SK-N-SH treated with all-trans-retinoic acid at 6 μM for 48 hours (cell line): Measurements from ENCODE around the gene KRT1.

Experiments used
- ARNTL ChIP-seq: fragments of 450-650 bp; formaldehyde crosslinking; IDR thresholded peaks from 2 replicates; pipeline ENCODE4 v1.5.0; 2020; ENCODE audit warnings: low read depth, mild to moderate bottlenecking, moderate library complexity, borderline replicate concordance
- BACH2 ChIP-seq: fragments of 250-450 bp; sonication (Bioruptor Pico); IDR thresholded peaks from 2 replicates; pipeline ENCODE4 v1.9.0; 2021; ENCODE audit warnings: mild to moderate bottlenecking, borderline replicate concordance
- ESRRG ChIP-seq: fragments of 250-450 bp; sonication (Bioruptor Pico); IDR thresholded peaks from 2 replicates; pipeline ENCODE4 v1.6.1; 2021; ENCODE audit warnings: mild to moderate bottlenecking
- PPARA ChIP-seq: fragments of 250-450 bp; sonication (Bioruptor Pico); IDR thresholded peaks from 2 replicates; pipeline ENCODE4 v1.5.0; 2020; ENCODE audit warnings: mild to moderate bottlenecking, borderline replicate concordance
- ZNF565 ChIP-seq: fragments of 450-650 bp; formaldehyde crosslinking; conservative IDR thresholded peaks from 2 replicates; pipeline ENCODE4 v1.5.0; 2020; ENCODE audit warnings: low read depth, mild to moderate bottlenecking, moderate library complexity
- ZNF70 ChIP-seq: fragments of 450-650 bp; formaldehyde crosslinking; IDR thresholded peaks from 2 replicates; pipeline ENCODE4 v1.5.0; 2020; ENCODE audit warnings: mild to moderate bottlenecking, moderate library complexity
- ZNF8 ChIP-seq: fragments of 450-650 bp; formaldehyde crosslinking; IDR thresholded peaks from 2 replicates; pipeline ENCODE4 v1.5.0; 2020; ENCODE audit warnings: mild to moderate bottlenecking, moderate library complexity
- TF ChIP-seq, protein P1 (sequence below): fragments of 250-450 bp; sonication (Bioruptor Pico); IDR thresholded peaks from 2 replicates; pipeline ENCODE4 v1.8.0; 2020; ENCODE audit warnings: mild to moderate bottlenecking, moderate library complexity, borderline replicate concordance
- TF ChIP-seq, protein P2 (sequence below): fragments of 250-450 bp; sonication (Bioruptor Pico); IDR thresholded peaks from 2 replicates; pipeline ENCODE4 v1.5.1; 2020; ENCODE audit warnings: low read depth, mild to moderate bottlenecking, moderate library complexity
- TF ChIP-seq, protein P3 (sequence below): fragments of 250-450 bp; sonication (Bioruptor Pico); IDR thresholded peaks from 2 replicates; pipeline ENCODE4 v1.8.0; 2021; ENCODE audit warnings: low read depth, mild to moderate bottlenecking, moderate library complexity, borderline replicate concordance

DNA sequence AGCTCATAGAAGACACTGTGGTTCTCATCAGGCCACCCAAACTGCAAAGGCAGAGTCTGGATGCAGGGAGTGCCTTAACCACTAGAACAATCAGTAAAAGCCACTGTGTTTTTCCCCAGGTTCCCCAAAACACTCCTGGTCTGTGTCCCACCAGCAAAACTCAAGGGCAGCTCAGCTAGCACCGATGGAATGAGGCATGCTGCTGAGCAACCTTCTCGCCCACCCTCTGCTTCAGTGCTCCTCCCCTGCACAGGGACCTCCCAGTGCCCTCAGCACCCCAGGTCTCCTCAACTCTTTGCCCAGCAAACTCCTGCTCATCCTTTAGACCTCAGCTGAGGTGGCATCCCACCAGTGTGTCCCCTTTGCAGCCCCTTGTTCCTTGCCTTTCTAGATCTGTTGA lies 19.2 kb upstream of the KRT1 start:
- TF ChIP-seq ZNF70 (CRISPR knock-in tag) (no peak), PPARA (CRISPR knock-in tag) (no peak), ESRRG (CRISPR knock-in tag) (no peak), ZNF565 (CRISPR knock-in tag) (no peak), ARNTL (CRISPR knock-in tag) (no peak), BACH2 (CRISPR knock-in tag) (no peak), ZNF8 (CRISPR knock-in tag) (no peak)
- TF ChIP-seq, protein P1, sequence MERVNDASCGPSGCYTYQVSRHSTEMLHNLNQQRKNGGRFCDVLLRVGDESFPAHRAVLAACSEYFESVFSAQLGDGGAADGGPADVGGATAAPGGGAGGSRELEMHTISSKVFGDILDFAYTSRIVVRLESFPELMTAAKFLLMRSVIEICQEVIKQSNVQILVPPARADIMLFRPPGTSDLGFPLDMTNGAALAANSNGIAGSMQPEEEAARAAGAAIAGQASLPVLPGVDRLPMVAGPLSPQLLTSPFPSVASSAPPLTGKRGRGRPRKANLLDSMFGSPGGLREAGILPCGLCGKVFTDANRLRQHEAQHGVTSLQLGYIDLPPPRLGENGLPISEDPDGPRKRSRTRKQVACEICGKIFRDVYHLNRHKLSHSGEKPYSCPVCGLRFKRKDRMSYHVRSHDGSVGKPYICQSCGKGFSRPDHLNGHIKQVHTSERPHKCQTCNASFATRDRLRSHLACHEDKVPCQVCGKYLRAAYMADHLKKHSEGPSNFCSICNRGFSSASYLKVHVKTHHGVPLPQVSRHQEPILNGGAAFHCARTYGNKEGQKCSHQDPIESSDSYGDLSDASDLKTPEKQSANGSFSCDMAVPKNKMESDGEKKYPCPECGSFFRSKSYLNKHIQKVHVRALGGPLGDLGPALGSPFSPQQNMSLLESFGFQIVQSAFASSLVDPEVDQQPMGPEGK (CRISPR knock-in tag) = no peak
- TF ChIP-seq, protein P2, sequence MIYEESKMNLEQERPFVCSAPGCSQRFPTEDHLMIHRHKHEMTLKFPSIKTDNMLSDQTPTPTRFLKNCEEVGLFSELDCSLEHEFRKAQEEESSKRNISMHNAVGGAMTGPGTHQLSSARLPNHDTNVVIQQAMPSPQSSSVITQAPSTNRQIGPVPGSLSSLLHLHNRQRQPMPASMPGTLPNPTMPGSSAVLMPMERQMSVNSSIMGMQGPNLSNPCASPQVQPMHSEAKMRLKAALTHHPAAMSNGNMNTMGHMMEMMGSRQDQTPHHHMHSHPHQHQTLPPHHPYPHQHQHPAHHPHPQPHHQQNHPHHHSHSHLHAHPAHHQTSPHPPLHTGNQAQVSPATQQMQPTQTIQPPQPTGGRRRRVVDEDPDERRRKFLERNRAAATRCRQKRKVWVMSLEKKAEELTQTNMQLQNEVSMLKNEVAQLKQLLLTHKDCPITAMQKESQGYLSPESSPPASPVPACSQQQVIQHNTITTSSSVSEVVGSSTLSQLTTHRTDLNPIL (CRISPR knock-in tag) = no peak
- TF ChIP-seq, protein P3, sequence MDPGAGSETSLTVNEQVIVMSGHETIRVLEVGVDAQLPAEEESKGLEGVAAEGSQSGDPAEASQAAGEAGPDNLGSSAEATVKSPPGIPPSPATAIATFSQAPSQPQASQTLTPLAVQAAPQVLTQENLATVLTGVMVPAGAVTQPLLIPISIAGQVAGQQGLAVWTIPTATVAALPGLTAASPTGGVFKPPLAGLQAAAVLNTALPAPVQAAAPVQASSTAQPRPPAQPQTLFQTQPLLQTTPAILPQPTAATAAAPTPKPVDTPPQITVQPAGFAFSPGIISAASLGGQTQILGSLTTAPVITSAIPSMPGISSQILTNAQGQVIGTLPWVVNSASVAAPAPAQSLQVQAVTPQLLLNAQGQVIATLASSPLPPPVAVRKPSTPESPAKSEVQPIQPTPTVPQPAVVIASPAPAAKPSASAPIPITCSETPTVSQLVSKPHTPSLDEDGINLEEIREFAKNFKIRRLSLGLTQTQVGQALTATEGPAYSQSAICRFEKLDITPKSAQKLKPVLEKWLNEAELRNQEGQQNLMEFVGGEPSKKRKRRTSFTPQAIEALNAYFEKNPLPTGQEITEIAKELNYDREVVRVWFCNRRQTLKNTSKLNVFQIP (CRISPR knock-in tag) = no peak
